A549 (cell line): Measurements from ENCODE around the gene TGFBI. TPM values are rescaled to one million over a fixed set of nuclear protein-coding genes. Genes with fewer than 3 reads are reported as not detected.
A peak's percentile ranks its signal among the peaks of the same experiment; 100 is the strongest.

Source experiments
- ATAC-seq, 2 experiments: fragments of 200-7000 bp in 1 of 2; fragments of >200 bp in 1 of 2; cut with Nextera tagmentation in 1 of 2; cut with Tn5 transposase in 1 of 2; 3 replicates each; pipeline versions ENCODE4 v1.8.0 to v1.9.1; 2018 to 2020; ENCODE audit warnings: mild to moderate bottlenecking in 1 of 2, moderate library complexity in 1 of 2
- CTCF ChIA-PET: fragments of 300-600 bp; sonication (Branson Sonifier 250); formaldehyde crosslinking; extraction: SDS; loops from one replicate; lab custom pipeline; 2021; ENCODE audit warnings: antibody characterized with exemption, inconsistent platforms; lab: Yijun Ruan, JAX
- POLR2A ChIA-PET: fragments of 350-600 bp; formaldehyde crosslinking; extraction: SDS; loops from one replicate; lab custom pipeline; 2021; ENCODE audit warnings: antibody characterized with exemption, inconsistent platforms; lab: Yijun Ruan, JAX
- DNase-seq, 2 experiments: peaks; one replicate each; pipeline versions ENCODE4 v3.0.0 to v3.0.0-alpha.2; 2011 to 2016; ENCODE audit warnings: low read depth in 1 of 2, low spot score in 1 of 2
- FAIRE-seq: peaks from 2 replicates; lab custom pipeline; 2011; peaks lifted over from hg19 to GRCh38; lab: Jason Lieb, UNC
- H3K27ac ChIP-seq, 2 experiments: fragments of >200 bp; sonication (Bioruptor Twin); formaldehyde crosslinking; 3 replicates each; pipeline ENCODE4 v1.5.1; 2016 to 2017
- H3K4me1 ChIP-seq: fragments of >200 bp; sonication (Bioruptor Twin); formaldehyde crosslinking; 3 replicates; pipeline ENCODE4 v1.6.1; 2016
- H3K4me2 ChIP-seq: fragments of >200 bp; sonication (Bioruptor Twin); formaldehyde crosslinking; 3 replicates; pipeline ENCODE4 v1.6.1; 2016
- H3K4me3 ChIP-seq: fragments of >200 bp; sonication (Bioruptor Twin); formaldehyde crosslinking; 3 replicates; pipeline ENCODE4 v1.5.1; 2016
- H3K9me3 ChIP-seq: fragments of >200 bp; sonication (Bioruptor Twin); formaldehyde crosslinking; 3 replicates; pipeline ENCODE4 v1.6.1; 2016
- BHLHE40 ChIP-seq: IDR thresholded peaks from 2 replicates; pipeline ENCODE4 v1.6.1; 2012; ENCODE audit warnings: low read depth, low read length, inconsistent platforms
- CEBPB ChIP-seq, 2 experiments: fragments of >200 bp in 1 of 2; sonication (Bioruptor Twin) in 1 of 2; formaldehyde crosslinking in 1 of 2; IDR thresholded peaks; 2 replicates each; pipeline ENCODE4 v1.6.1; 2012 to 2016
- CHD2 ChIP-seq: fragments of 150-350 bp; IDR thresholded peaks from 2 replicates; pipeline ENCODE4 v1.6.1; 2014; ENCODE audit warnings: low read length; ENCODE audit not compliant: partially characterized antibody
- CTCF ChIP-seq: fragments of >200 bp; sonication (Bioruptor Twin); formaldehyde crosslinking; IDR thresholded peaks from 3 replicates; pipeline ENCODE4 v1.5.1; 2016
- E2F6 ChIP-seq: IDR thresholded peaks from 2 replicates; pipeline ENCODE4 v1.6.1; 2012; ENCODE audit warnings: low read depth, borderline replicate concordance
- EHMT2 ChIP-seq: fragments of 200-600 bp; sonication (generic); IDR thresholded peaks from 2 replicates; pipeline ENCODE4 v1.6.1; 2016; ENCODE audit warnings: antibody characterized with exemption, low read depth, mild to moderate bottlenecking, moderate library complexity
- EP300 ChIP-seq, 2 experiments: fragments of >200 bp; sonication (Bioruptor Twin); formaldehyde crosslinking; IDR thresholded peaks; 2 replicates in 1 of 2; 3 replicates in 1 of 2; pipeline ENCODE4 v1.6.1; 2016 to 2017
- FOSB ChIP-seq: fragments of 250-450 bp; sonication (Bioruptor Pico); IDR thresholded peaks from 2 replicates; pipeline ENCODE4 v1.5.0; 2020; ENCODE audit warnings: mild to moderate bottlenecking, moderate library complexity
- HDAC2 ChIP-seq: fragments of 200-600 bp; sonication (generic); IDR thresholded peaks from 2 replicates; pipeline ENCODE4 v1.6.1; 2016
- HES2 ChIP-seq: fragments of >200 bp; sonication (Bioruptor Twin); formaldehyde crosslinking; IDR thresholded peaks from 2 replicates; pipeline ENCODE4 v1.6.1; 2016
- HOXA7 ChIP-seq: fragments of 250-450 bp; sonication (Bioruptor Pico); IDR thresholded peaks from 2 replicates; pipeline ENCODE4 v1.5.0; 2020; ENCODE audit warnings: mild to moderate bottlenecking, moderate library complexity
- HOXB5 ChIP-seq: fragments of 250-450 bp; sonication (Bioruptor Pico); IDR thresholded peaks from 2 replicates; pipeline ENCODE4 v1.5.0; 2020; ENCODE audit warnings: mild to moderate bottlenecking, moderate library complexity
- JUN ChIP-seq, 2 experiments: fragments of >200 bp; sonication (Bioruptor Twin); formaldehyde crosslinking; IDR thresholded peaks; 2 replicates in 1 of 2; 3 replicates in 1 of 2; pipeline ENCODE4 v1.6.1; 2016 to 2017
- JUNB ChIP-seq: fragments of >200 bp; sonication (Bioruptor Twin); formaldehyde crosslinking; IDR thresholded peaks from 2 replicates; pipeline ENCODE4 v1.6.1; 2016
- MYC ChIP-seq: IDR thresholded peaks from 2 replicates; pipeline ENCODE4 v1.6.1; 2012; ENCODE audit warnings: mild to moderate bottlenecking, inconsistent platforms, low read length, improper control_type of control experiment, borderline replicate concordance
- NFE2L2 ChIP-seq: fragments of 150-350 bp; conservative IDR thresholded peaks from 2 replicates; pipeline ENCODE4 v1.6.1; 2014; ENCODE audit warnings: low read length
- POLR2A ChIP-seq: IDR thresholded peaks from 2 replicates; pipeline ENCODE4 v1.6.1; 2012; ENCODE audit warnings: mild to moderate bottlenecking, low read length
- POLR2AphosphoS2 ChIP-seq: conservative IDR thresholded peaks from 2 replicates; pipeline ENCODE4 v1.6.1; 2012; ENCODE audit warnings: low read length, improper control_type of control experiment, inconsistent platforms
- RARB ChIP-seq: fragments of 250-450 bp; sonication (Bioruptor Pico); IDR thresholded peaks from 2 replicates; pipeline ENCODE4 v1.8.0; 2021; ENCODE audit warnings: mild to moderate bottlenecking, moderate library complexity
- RCOR1 ChIP-seq: fragments of 150-350 bp; IDR thresholded peaks from 2 replicates; pipeline ENCODE4 v1.6.1; 2014; ENCODE audit warnings: antibody characterized with exemption, low read length, low read depth
- RFX5 ChIP-seq: fragments of 450-650 bp; IDR thresholded peaks from 2 replicates; pipeline ENCODE4 v1.7.1; 2014; ENCODE audit warnings: antibody characterized with exemption, mild to moderate bottlenecking, moderate library complexity
- TP53 ChIP-seq: fragments of 250-450 bp; sonication (Bioruptor Pico); IDR thresholded peaks from 2 replicates; pipeline ENCODE4 v1.5.0; 2021; ENCODE audit warnings: mild to moderate bottlenecking, moderate library complexity
- ZFP36 ChIP-seq: fragments of 450-650 bp; IDR thresholded peaks from 2 replicates; pipeline ENCODE4 v1.6.1; 2014; ENCODE audit warnings: borderline replicate concordance; ENCODE audit not compliant: partially characterized antibody
- ZSCAN20 ChIP-seq: fragments of 250-450 bp; sonication (Bioruptor Pico); IDR thresholded peaks from 2 replicates; pipeline ENCODE4 v1.8.0; 2022; ENCODE audit warnings: mild to moderate bottlenecking, moderate library complexity
- WGBS: methylation state at CpG from one replicate; pipeline ENCODE4 v1.1.6; 2017; ENCODE audit errors: missing lambda C conversion rate; 5-methylcytosine and 5-hydroxymethylcytosine counted together
- polyA plus RNA-seq, 4 experiments: library from polyadenylated mRNA; depleted of rRNA in 3 of 4; stranded (reverse); fragments of >200 nt; fragmentation: RNase III in 1 of 4; extraction: RNeasy Plus Mini Kit Qiagen cat#74134 plus additional on column Dnase treatment in 1 of 4; gene quantifications; 2 replicates in 3 of 4; 3 replicates in 1 of 4; pipeline ENCODE4 v1.2.3, GENCODE V29; 2011 to 2017

Gene TGFBI
- polyA plus RNA-seq, 2 of the 4 experiments (the other 2 are of a cell fraction), result 1,135 to 1,859 TPM

- Histone ChIP-seq H3K4me1 (peaks cover 86% of the 10 kb centered on the region), H3K27ac (peak overlapping the region in 1 of 2 experiments; percentile 86; a peak in 4 of 6 replicates), H3K4me3 (no peak overlapping the region), H3K4me2 (no peak overlapping the region), H3K9me3 (no peaks in the 10 kb centered on the region)
- WGBS, result 96% methylated on average over 8 of the region's 8 CpGs
- FAIRE-seq (no peak), DNase-seq (no peak), ATAC-seq (no peak)
- ChIA-PET CTCF (interaction anchor here (2.0 kb wide), 1 partner anchor 70 kb away, joined by 7 read pairs; no protein-coding TSS in a partner anchor), POLR2A (no interaction called here)
- TF ChIP-seq HES2 (no peak), JUN (IDR thresholded peaks at IDR 0.05) (peak in 1 of 2 experiments; percentile 39; a peak in 1 of 5 replicates)
Measured at GRCh38 chr5:136047858-136048257, 19.1 kb downstream of the TGFBI start.

GRCh38 chr5:136048966-136049365 is 20.2 kb downstream of the TGFBI start:
- ATAC-seq (no peak), DNase-seq (no peak), FAIRE-seq (no peak)
- peaks cover 89% of the 10 kb centered on the region for H3K4me1 ChIP-seq
- ChIA-PET CTCF (interaction anchor here (1.5 to 2.0 kb wide), 2 partner anchors 72 to 102 kb away, joined by 3 to 7 read pairs; no protein-coding TSS in a partner anchor), POLR2A (interaction anchor here (1.6 kb wide), 1 partner anchor 9 kb away, joined by 4 read pairs; no protein-coding TSS in a partner anchor)
- H3K4me2 ChIP-seq, result no peak overlapping the region
- 90% methylated on average over 6 of the region's 6 CpGs for WGBS
- H3K27ac ChIP-seq, result peak overlapping the region; percentile 9 to 86; a peak in 4 of 6 replicates
- H3K9me3 ChIP-seq, result no peaks in the 10 kb centered on the region
- no peak for TF ChIP-seq JUNB
- peak; percentile 40; the same call in 1 of the 2 replicates for TF ChIP-seq FOSB (CRISPR knock-in tag)
- TF ChIP-seq, all 56 proteins: peak for 1
- no peak overlapping the region for H3K4me3 ChIP-seq

- ATAC-seq, result peak in 1 of 2 experiments; percentile 0; a peak in 1 of 6 replicates
- no peak for FAIRE-seq
- ChIA-PET CTCF (interaction anchor here (1.1 to 5.5 kb wide), 6 partner anchors 12 to 122 kb away, joined by 3 to 32 read pairs (median 8); no protein-coding TSS in a partner anchor), POLR2A (interaction anchor here (1.1 to 3.7 kb wide), 3 partner anchors 10 to 23 kb away, joined by 3 to 13 read pairs (median 5); partner anchors contain the start of gene TGFBI)
- 89% methylated on average over 12 of the region's 12 CpGs for WGBS
- DNase-seq, result no peak
- H3K4me1 ChIP-seq, result peaks cover 97% of the 10 kb centered on the region
- H3K9me3 ChIP-seq, result no peaks in the 10 kb centered on the region
- H3K27ac ChIP-seq, result peak overlapping the region; percentile 86 to 93
- peak overlapping the region; percentile 73; the same call in 1 of the 3 replicates for H3K4me2 ChIP-seq
- H3K4me3 ChIP-seq, result no peak overlapping the region
- TF ChIP-seq JUN (IDR thresholded peaks at IDR 0.05) (peak; percentile 21 to 42; a peak in 2 of 5 replicates), MYC (no peak), E2F6 (0 out of 2 replicates have a peak, but pooled peaks have one; percentile 26), HOXA7 (CRISPR knock-in tag) (0 out of 2 replicates have a peak, but pooled peaks have one; percentile 38)
Measured at GRCh38 chr5:136051486-136052220, 22.9 kb downstream of the TGFBI start.

- Histone ChIP-seq H3K27ac (peak overlapping the region; percentile 86 to 93), H3K4me3 (no peak overlapping the region), H3K4me2 (peak overlapping the region; percentile 73), H3K9me3 (no peaks in the 10 kb centered on the region), H3K4me1 (peaks cover 97% of the 10 kb centered on the region)
- ChIA-PET POLR2A (interaction anchor here (0.9 to 3.7 kb wide), 5 partner anchors 12 to 132 kb away, joined by 3 to 13 read pairs (median 5); partner anchors contain the start of gene TGFBI), CTCF (interaction anchor here (0.9 to 5.5 kb wide), 13 partner anchors 8 to 121 kb away, joined by 3 to 32 read pairs (median 4); no protein-coding TSS in a partner anchor)
- no peak for DNase-seq
- ATAC-seq, result peak; percentile 1 to 2; a peak in 5 of 6 replicates
- WGBS, result 83% methylated on average over 12 of the region's 13 CpGs
- no peak for FAIRE-seq
- no peak for TF ChIP-seq HES2
- TF ChIP-seq TP53, result no peak
- no peak for TF ChIP-seq NFE2L2
- no peak for TF ChIP-seq BHLHE40
- no peak for TF ChIP-seq JUNB
- TF ChIP-seq FOSB (CRISPR knock-in tag), result peak; percentile 50; the same call in 1 of the 2 replicates
- no peak for TF ChIP-seq CTCF
- TF ChIP-seq RARB, result peak; percentile 73; the same call in 1 of the 2 replicates
- no peak for TF ChIP-seq POLR2A
- no peak for TF ChIP-seq JUN (IDR thresholded peaks at IDR 0.05)
- TF ChIP-seq ZFP36, result no peak
- TF ChIP-seq ZSCAN20, result no peak
- TF ChIP-seq EP300 (IDR thresholded peaks at IDR 0.05), result no peak
- no peak for TF ChIP-seq RCOR1
- no peak for TF ChIP-seq RFX5
- TF ChIP-seq CEBPB (IDR thresholded peaks at IDR 0.05), result no peak
- no peak for TF ChIP-seq EHMT2
- TF ChIP-seq CHD2, result no peak
- TF ChIP-seq HDAC2, result no peak
- TF ChIP-seq HOXB5, result no peak; the same call in 1 of the 2 replicates
- peak; percentile 60; the same call in 1 of the 2 replicates for TF ChIP-seq POLR2AphosphoS2
Measured at GRCh38 chr5:136052692-136053335, 24.0 kb downstream of the TGFBI start.
